Activated naive CD4-positive, alpha-beta T cell treated with anti-CD3 and anti-CD28 coated beads, Interleukin-2, amount 50 U/mL, for 16 hours (primary cell): ENCODE data around the gene MAGEA9B.
"Not testable (repeated sequence)": the region's sequence is repeated elsewhere in the genome, so short reads cannot be mapped to it uniquely, and the experiment has no call there.

Source experiments
- DNase-seq: peaks from one replicate; pipeline ENCODE4 v3.0.0-alpha.2; 2020

The MAGEA9B gene

GRCh38 chrX:149570668-149571067, 16.6 kb downstream of the MAGEA9B start:
- no peak for DNase-seq

GRCh38 chrX:149569770-149570169, 17.5 kb downstream of the MAGEA9B start:
- DNase-seq: no peak

- DNase-seq: no peak
Measured at GRCh38 chrX:149568701-149569296, 18.5 kb downstream of the MAGEA9B start.

GRCh38 chrX:149567621-149568417, 19.4 kb downstream of the MAGEA9B start:
- DNase-seq: no peak

GRCh38 chrX:149563359-149563758, 23.9 kb downstream of the MAGEA9B start:
- DNase-seq: no peak

GRCh38 chrX:149555251-149555650, 32.0 kb downstream of the MAGEA9B start:
- not testable (repeated sequence) for DNase-seq

GRCh38 chrX:149551939-149552248, 35.4 kb downstream of the MAGEA9B start:
- DNase-seq: not testable (repeated sequence)

GRCh38 chrX:149551245-149551938, 35.9 kb downstream of the MAGEA9B start:
- DNase-seq: not testable (repeated sequence)

- DNase-seq: not testable (repeated sequence)
Measured at GRCh38 chrX:149550454-149550853, 36.8 kb downstream of the MAGEA9B start.

- not testable (repeated sequence) for DNase-seq
Measured at GRCh38 chrX:149549701-149550100, 37.6 kb downstream of the MAGEA9B start, which contains the start of gene HSFX3. Gene HSFX3, minus strand, starts transcription at chrX:149549924. Its CDS starts 72 bp downstream, at chrX:149549852.

- DNase-seq: not testable (repeated sequence)
Measured at GRCh38 chrX:149547782-149548181, 39.5 kb downstream of the MAGEA9B start.

- DNase-seq: not testable (repeated sequence)
Measured at GRCh38 chrX:149546962-149547361, 40.3 kb downstream of the MAGEA9B start.

GRCh38 chrX:149545545-149546543, 41.4 kb downstream of the MAGEA9B start:
- DNase-seq: peak; percentile 12

GRCh38 chrX:149541521-149542047, 45.7 kb downstream of the MAGEA9B start:
- no peak for DNase-seq

GRCh38 chrX:149540621-149541520, 46.4 kb downstream of the MAGEA9B start, which contains the start of gene EOLA1:
Gene EOLA1, plus strand, starts transcription at chrX:149541012. Its CDS starts 4,619 bp downstream, at chrX:149545631.
- DNase-seq: peak; percentile 89

GRCh38 chrX:149540131-149540620, 47.1 kb downstream of the MAGEA9B start:
- DNase-seq: peak; percentile 87

GRCh38 chrX:149539283-149540130, 47.8 kb downstream of the MAGEA9B start:
- peak; percentile 81 for DNase-seq

GRCh38 chrX:149537474-149537873, 49.8 kb downstream of the MAGEA9B start:
- DNase-seq: not testable (repeated sequence)

- DNase-seq: not testable (repeated sequence)
Measured at GRCh38 chrX:149534926-149535602, 52.2 kb downstream of the MAGEA9B start.
